HUES6 (cell line): ENCODE data around the gene BRD9.
"Not testable (repeated sequence)": the region's sequence is repeated elsewhere in the genome, so short reads cannot be mapped to it uniquely, and the experiment has no call there.

Experiments used
- H3K27ac ChIP-seq: 2 replicates; pipeline ENCODE4 v1.7.0; 2013; ENCODE audit warnings: low read depth, mild to moderate bottlenecking, low read length, inconsistent platforms
- H3K27me3 ChIP-seq: 2 replicates; pipeline ENCODE4 v1.6.1; 2013; ENCODE audit warnings: low read length; ENCODE audit not compliant: control insufficient read depth, insufficient read depth
- H3K36me3 ChIP-seq: 2 replicates; pipeline ENCODE4 v1.6.1; 2013; ENCODE audit warnings: low read length; ENCODE audit not compliant: control insufficient read depth, insufficient read depth
- H3K4me1 ChIP-seq: 2 replicates; pipeline ENCODE4 v1.6.1; 2013; ENCODE audit warnings: low read length; ENCODE audit not compliant: control insufficient read depth, insufficient read depth
- H3K4me3 ChIP-seq: 2 replicates; pipeline ENCODE4 v1.5.1; 2013; ENCODE audit warnings: low read depth, low read length
- H3K9ac ChIP-seq: one replicate; pipeline ENCODE4 v1.6.1; 2013; ENCODE audit warnings: mild to moderate bottlenecking, low read length
- H3K9me3 ChIP-seq: 2 replicates; pipeline ENCODE4 v1.6.1; 2013; ENCODE audit warnings: low read depth, low read length; ENCODE audit not compliant: control insufficient read depth, insufficient read depth

Gene BRD9

DNA sequence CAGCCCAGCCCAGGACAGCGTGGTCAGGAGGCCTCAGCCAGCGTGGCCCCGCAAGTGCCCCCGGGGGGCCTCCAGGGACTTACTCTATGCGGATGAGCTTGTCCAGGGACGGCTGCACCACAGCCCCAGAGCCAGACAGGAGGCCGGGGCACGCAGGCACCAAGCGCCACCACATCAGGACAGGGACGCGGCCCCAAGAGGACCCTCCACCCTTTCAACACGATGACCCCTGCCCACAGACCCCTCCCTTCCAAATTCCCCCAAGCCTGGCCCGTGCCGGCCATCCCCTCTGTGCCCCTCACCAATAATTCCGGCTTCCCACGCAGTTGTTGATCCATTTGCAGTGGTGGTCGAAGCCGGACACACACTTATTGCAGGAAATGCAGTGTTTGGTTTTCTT lies 45.4 kb downstream of the BRD9 start:
- H3K27ac ChIP-seq, H3K9me3 ChIP-seq, H3K36me3 ChIP-seq, H3K4me3 ChIP-seq, H3K9ac ChIP-seq, H3K27me3 ChIP-seq, H3K4me1 ChIP-seq: not testable (repeated sequence)

DNA sequence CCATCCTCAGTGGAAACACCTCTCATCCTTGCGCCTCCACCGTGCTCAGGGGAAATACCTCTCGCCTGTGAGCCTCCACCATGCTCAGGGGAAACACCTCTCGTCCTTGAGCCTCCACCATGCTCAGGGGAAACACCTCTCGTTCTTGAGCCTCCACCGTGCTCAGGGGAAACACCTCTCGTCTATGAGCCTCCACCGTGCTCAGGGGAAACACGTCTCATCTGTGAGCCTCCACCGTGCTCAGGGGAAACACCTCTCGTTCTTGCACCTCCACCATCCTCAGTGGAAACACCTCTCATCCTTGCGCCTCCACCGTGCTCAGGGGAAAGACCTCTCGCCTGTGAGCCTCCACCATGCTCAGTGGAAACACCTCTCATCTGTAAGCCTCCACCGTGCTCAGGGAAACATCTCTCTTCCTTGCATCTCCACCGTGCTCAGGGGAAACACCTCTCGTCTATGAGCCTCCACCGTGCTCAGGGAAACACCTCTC lies 46.0 kb downstream of the BRD9 start:
- peaks cover 13% of the 10 kb centered on the region for H3K36me3 ChIP-seq
- not testable (repeated sequence) for H3K9ac ChIP-seq, H3K4me1 ChIP-seq, H3K9me3 ChIP-seq, H3K27me3 ChIP-seq, H3K4me3 ChIP-seq, H3K27ac ChIP-seq

DNA sequence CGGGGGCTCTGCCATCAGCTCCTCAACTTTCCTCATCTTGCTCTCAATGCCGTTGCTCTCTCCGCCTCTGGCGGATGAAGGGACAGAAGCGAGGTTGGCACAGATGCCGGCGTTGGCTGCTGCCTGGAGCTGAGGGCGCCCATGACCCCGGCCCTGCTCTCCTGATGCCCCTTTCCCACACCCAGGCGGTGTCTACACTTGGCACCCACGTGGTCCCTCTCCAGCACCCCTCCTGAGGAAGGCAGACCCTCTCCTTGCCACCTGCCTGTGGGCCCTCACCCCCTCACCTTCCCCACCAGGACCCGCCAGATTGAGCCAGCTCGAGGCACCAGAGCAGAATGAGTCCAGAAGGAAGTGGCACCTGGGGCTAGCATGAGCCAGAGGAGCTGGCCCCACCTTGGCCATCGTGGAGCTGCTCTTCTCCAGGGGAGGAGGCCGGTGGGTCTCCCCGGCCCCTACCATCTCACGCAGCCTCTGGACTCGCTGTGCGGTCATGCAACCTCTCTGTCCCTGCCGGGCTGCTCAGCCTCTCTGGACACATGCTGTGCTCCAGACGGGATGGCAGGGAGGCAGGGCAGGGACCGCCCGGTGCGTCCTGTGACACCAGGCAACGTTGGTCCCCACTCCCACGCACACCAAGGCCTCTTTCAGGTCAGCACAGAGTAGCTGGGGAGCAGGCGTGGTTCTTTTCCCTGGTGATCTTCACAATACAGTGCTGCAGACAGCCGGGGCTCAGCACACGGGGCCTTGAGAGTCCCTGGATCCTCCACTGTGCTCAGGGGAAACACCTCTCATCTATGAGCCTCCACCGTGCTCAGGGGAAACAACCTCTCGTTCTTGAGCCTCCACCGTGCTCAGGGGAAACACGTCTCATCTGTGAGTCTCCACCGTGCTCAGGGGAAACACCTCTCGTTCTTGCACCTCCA lies 46.7 kb downstream of the BRD9 start:
- H3K27me3 ChIP-seq, H3K27ac ChIP-seq, H3K9ac ChIP-seq, H3K4me1 ChIP-seq, H3K4me3 ChIP-seq, H3K9me3 ChIP-seq: not testable (repeated sequence)
- peaks cover 16% of the 10 kb centered on the region for H3K36me3 ChIP-seq

DNA sequence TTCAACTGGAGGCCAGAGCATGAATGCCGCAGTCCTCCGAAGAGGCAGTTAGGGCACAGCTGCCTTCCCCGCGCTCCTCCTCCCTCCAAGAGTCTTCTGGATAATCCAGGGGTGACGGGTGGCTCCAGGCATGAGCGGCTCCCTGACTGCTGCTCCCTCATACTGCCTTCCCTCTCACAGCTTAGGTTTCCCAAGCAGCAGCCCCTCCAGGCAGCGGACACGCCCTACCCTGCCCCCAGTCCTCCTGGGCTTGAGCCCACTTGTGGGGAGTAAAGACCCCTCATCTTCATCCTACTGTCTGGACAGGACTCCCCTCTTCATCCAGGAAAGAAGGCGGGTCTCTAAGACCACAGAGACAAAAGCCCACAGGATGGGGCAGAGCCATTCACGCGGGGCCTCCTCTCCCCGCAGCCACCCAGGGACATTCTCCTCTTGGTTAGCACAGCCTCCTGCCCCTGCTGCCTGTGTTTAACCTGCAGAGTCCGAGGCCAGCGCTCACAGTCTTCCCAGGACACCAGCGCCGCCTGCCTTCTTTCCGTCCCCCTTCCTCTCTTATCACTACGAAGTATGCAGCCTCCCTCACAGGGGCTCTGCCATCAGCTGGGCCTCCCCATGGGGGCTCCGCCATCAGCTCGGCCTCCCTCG lies 47.4 kb downstream of the BRD9 start:
- H3K9me3 ChIP-seq, H3K4me1 ChIP-seq, H3K27ac ChIP-seq, H3K9ac ChIP-seq, H3K4me3 ChIP-seq, H3K27me3 ChIP-seq: not testable (repeated sequence)
- H3K36me3 ChIP-seq, result peaks cover 19% of the 10 kb centered on the region

DNA sequence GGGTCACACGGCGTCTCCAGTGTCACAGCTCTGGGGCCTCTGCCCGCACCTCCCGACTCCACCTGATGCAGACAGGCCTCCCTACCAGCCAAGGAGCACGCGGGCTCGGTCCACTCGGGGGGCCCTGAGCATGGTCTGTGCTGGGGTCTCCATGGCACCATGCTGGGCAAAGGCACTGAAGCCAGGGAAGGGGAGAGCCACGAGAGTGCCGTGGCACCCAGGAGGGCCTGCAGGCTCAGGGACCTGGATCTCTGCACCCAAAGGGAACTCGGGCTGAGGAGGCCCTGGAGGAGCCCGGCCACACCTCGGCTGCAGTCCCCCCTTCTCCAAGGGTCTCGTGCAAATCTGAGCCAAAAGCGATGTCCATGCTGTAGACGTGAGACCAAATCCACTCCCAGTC lies 48.2 kb downstream of the BRD9 start:
- H3K4me3 ChIP-seq, H3K9ac ChIP-seq, H3K9me3 ChIP-seq, H3K27me3 ChIP-seq, H3K4me1 ChIP-seq, H3K27ac ChIP-seq: not testable (repeated sequence)
- peaks cover 19% of the 10 kb centered on the region for H3K36me3 ChIP-seq

DNA sequence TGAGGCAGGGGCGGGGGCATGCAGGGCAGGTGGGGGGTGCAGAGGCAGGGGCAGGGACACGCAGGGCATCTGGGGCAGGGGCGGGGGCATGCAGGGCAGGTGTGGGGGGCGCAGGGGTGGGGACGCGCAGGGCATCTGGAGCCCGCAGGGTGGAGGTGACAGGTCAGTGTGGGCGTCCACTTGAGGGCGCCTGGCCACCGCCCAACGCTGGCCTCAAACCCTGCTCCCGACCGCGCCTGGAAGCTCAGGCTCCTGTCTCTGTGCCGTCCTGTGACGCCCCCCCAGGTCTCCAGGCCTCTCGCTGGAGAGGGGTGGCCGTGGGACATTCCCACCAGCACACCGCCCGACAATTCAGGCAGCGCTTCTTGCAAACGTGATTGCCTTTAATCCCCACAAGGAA lies 48.7 kb downstream of the BRD9 start:
- H3K27ac ChIP-seq, H3K4me1 ChIP-seq, H3K27me3 ChIP-seq, H3K9ac ChIP-seq, H3K4me3 ChIP-seq, H3K9me3 ChIP-seq: not testable (repeated sequence)
- peaks cover 19% of the 10 kb centered on the region for H3K36me3 ChIP-seq

DNA sequence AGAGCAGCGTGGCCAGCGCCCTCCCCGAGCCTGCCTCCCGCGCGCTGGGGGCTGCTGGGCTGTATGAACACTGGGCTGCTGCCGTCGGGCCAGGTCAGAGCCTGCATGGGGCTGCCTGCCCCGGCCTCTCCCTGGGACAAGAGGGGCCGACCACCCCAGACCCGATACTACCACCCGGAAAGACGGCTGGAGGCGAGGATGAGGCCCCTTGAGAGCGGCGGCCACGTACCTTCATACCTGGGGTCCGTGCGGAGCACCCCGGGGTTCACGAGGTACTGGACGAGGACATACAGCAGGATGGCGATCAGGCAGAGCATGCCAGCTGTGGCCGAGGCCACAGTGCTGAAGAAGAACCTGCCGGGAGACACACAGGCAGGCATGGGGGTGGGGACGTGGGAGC lies 49.2 kb downstream of the BRD9 start:
- H3K27ac ChIP-seq, H3K4me3 ChIP-seq, H3K4me1 ChIP-seq, H3K27me3 ChIP-seq, H3K9ac ChIP-seq, H3K9me3 ChIP-seq: not testable (repeated sequence)
- H3K36me3 ChIP-seq, result peaks cover 16% of the 10 kb centered on the region

DNA sequence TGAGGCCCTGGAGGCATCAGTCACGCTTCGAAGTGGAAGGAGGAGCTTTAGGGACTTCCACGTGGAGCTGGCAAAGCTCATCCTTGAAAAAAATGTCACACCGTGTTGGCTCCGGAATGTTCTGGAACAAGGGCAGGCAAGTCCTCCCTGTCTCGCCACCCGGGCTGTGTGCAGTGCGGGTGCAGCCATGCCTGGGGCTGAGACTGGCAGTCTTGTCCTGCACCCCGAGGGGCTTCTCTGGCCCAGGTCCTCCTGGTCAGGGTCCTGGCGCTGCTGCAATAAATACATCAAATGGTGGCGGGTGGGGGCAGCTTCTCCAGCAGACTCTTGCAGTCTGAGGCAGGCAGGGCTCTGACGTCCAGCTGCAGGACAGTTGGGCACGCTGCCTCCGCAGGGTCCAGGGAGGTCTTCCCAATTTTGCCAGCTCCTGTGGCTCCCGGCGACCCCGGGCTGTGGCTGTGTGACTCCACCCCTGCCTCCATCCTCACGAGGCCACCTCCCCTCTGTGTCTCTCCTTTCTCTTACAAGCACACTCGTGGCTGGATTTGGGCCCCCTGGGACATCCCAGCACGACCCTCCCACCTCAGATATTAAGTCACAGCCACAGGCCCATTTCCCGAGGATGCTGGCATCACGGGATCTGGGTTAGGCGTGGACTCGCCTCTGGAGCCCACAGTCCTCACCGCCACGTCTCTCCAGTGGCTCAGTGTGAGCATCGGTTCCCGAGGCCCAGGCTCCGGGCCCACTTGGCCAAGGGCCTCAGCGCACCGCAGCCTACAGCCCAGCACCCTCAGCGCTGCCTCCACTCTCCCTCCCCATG lies 50.0 kb downstream of the BRD9 start:
- H3K27me3 ChIP-seq, H3K9me3 ChIP-seq, H3K4me3 ChIP-seq, H3K27ac ChIP-seq, H3K9ac ChIP-seq, H3K4me1 ChIP-seq: not testable (repeated sequence)
- H3K36me3 ChIP-seq, result peaks cover 16% of the 10 kb centered on the region

DNA sequence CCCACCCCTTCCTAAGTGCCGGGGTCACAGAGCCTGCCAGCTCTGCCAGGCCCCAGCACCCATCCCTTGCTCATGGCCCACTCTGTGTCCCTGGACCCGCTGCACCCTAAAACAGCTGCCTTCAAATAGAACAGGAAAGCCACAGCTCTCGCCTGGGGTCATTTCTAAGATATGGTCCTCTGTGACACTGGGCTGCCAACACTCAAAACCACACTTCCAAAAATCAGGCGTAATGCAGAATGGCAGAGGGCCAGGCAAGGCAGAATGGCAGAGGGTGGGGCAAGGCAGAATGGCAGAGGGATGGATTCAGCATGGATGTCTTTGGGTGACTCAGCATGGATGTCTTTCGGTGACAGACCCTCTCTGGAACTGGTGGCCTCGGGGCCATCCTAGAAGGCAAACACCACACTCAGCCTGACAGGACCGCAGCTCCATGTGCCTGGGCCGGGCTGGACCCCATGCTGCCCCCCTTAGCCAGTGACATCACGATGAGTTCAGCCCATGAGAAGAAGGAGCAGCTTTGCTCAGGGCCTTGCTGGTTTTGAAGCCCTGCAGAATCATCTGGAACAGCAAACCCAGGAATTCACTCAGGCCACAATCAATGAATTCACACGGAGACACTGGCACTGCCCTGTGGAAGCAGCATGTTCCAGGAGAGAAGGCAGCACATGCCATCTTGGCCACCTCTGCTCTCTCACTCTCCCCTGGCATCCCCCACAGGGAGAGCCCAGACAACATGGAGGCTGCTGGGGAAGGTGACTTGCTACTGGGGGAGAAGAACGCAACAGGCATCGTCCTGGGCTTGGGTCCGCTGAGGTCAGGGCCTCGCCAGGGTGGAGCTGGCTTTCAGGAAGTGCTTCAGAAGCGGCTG lies 50.8 kb downstream of the BRD9 start:
- H3K4me1 ChIP-seq, result not testable (repeated sequence)

DNA sequence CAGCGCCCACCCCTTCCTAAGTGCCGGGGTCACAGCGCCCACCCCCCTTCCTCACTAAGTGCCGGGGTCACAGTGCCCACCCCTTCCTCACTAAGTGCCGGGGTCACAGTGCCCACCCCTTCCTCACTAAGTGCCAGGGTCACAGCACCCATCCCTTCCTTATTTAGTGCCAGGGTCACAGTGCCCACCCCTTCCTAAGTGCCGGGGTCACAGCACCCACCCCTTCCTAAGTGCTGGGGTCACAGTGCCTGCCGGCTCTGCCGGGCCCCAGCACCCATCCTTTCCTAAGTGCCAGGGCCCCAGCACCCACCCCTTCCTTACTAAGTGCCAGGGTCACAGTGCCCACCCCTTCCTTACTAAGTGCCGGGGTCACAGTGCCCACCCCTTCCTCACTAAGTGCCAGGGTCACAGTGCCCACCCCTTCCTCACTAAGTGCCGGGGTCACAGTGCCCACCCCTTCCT lies 51.6 kb downstream of the BRD9 start:
- H3K9me3 ChIP-seq, H3K4me3 ChIP-seq, H3K27ac ChIP-seq, H3K27me3 ChIP-seq, H3K4me1 ChIP-seq, H3K9ac ChIP-seq: not testable (repeated sequence)
- H3K36me3 ChIP-seq, result peaks cover 11% of the 10 kb centered on the region; the same call in 1 of the 2 replicates

More for the DNA sequence above, 50.8 kb downstream of the BRD9 start:
- H3K27me3 ChIP-seq, H3K9me3 ChIP-seq, H3K4me3 ChIP-seq, H3K9ac ChIP-seq, H3K27ac ChIP-seq: not testable (repeated sequence)
- peaks cover 14% of the 10 kb centered on the region for H3K36me3 ChIP-seq
